Fibroblast of lung (primary cell): ENCODE results near the gene FGA.

Source experiments
- EZH2 ChIP-seq: IDR thresholded peaks from 2 replicates; pipeline ENCODE4 v1.5.1; 2012; ENCODE audit warnings: low read length, control low read depth, mild to moderate bottlenecking; ENCODE audit errors: missing control alignments
- TF ChIP-seq, protein P1 (sequence below), 2 donors: IDR thresholded peaks in 1 of 2; conservative IDR thresholded peaks in 1 of 2; 1 replicate in 1 of 2; 2 replicates in 1 of 2; pipeline ENCODE4 v1.5.1; 2011 to 2012; ENCODE audit warnings: low read length in 2 of 2, control low read depth in 1 of 2, inconsistent platforms in 1 of 2, low read depth in 1 of 2, mild to moderate bottlenecking in 1 of 2

- TF ChIP-seq, protein P1, sequence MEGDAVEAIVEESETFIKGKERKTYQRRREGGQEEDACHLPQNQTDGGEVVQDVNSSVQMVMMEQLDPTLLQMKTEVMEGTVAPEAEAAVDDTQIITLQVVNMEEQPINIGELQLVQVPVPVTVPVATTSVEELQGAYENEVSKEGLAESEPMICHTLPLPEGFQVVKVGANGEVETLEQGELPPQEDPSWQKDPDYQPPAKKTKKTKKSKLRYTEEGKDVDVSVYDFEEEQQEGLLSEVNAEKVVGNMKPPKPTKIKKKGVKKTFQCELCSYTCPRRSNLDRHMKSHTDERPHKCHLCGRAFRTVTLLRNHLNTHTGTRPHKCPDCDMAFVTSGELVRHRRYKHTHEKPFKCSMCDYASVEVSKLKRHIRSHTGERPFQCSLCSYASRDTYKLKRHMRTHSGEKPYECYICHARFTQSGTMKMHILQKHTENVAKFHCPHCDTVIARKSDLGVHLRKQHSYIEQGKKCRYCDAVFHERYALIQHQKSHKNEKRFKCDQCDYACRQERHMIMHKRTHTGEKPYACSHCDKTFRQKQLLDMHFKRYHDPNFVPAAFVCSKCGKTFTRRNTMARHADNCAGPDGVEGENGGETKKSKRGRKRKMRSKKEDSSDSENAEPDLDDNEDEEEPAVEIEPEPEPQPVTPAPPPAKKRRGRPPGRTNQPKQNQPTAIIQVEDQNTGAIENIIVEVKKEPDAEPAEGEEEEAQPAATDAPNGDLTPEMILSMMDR (conservative IDR thresholded peaks at IDR 0.05 in 1 of 2, IDR thresholded peaks at IDR 0.05 in 1 of 2; ENCODE audit: low read depth in 1 of 2, low read length in 2 of 2) = no peak
- no peak for TF ChIP-seq EZH2
Observed at GRCh38 chr4:154617820-154618317, 27.3 kb upstream of the FGA start.
